ENCODE measurements around the gene ACSS2.
"Not testable (repeated sequence)": the region's sequence is repeated elsewhere in the genome, so short reads cannot be mapped to it uniquely, and the experiment has no call there.

The ACSS2 gene

GRCh38 chr20:34898129-34898528 lies 21.7 kb downstream of the ACSS2 start:
- not testable (repeated sequence) for H3K9me3 Mint-ChIP-seq; H3K4me1 Mint-ChIP-seq; ATAC-seq (replicated peaks; ENCODE audit: extremely low read depth, poor library complexity, severe bottlenecking); DNase-seq (ENCODE audit: low spot score in 2 of 2); H3K27ac Mint-ChIP-seq (ENCODE audit: low read depth); H3K27me3 Mint-ChIP-seq; H3K4me3 Mint-ChIP-seq; H3K36me3 Mint-ChIP-seq (ENCODE audit: insufficient read depth)

- H3K4me1 Mint-ChIP-seq; H3K27ac Mint-ChIP-seq (ENCODE audit: low read depth); H3K36me3 Mint-ChIP-seq (ENCODE audit: insufficient read depth); H3K4me3 Mint-ChIP-seq; H3K27me3 Mint-ChIP-seq; H3K9me3 Mint-ChIP-seq; ATAC-seq (replicated peaks; ENCODE audit: extremely low read depth, poor library complexity, severe bottlenecking); DNase-seq (ENCODE audit: low spot score in 2 of 2): not testable (repeated sequence)
These were observed 22.3 kb downstream of the ACSS2 start for GRCh38 chr20:34898731-34899130.

- H3K9me3 Mint-ChIP-seq: no peaks in the 10 kb centered on the region
- peaks cover 5% of the 10 kb centered on the region for H3K4me1 Mint-ChIP-seq
- H3K4me3 Mint-ChIP-seq: no peak overlapping the region
- no peak for ATAC-seq (replicated peaks; ENCODE audit: extremely low read depth, poor library complexity, severe bottlenecking)
- no peak for DNase-seq (ENCODE audit: low spot score in 2 of 2)
- no peaks in the 10 kb centered on the region for H3K36me3 Mint-ChIP-seq (ENCODE audit: insufficient read depth)
- H3K27me3 Mint-ChIP-seq: no peaks in the 10 kb centered on the region
- H3K27ac Mint-ChIP-seq (ENCODE audit: low read depth): no peak overlapping the region
These were observed 27.8 kb downstream of the ACSS2 start for GRCh38 chr20:34904202-34904621.

- no peak overlapping the region for H3K27ac Mint-ChIP-seq (ENCODE audit: low read depth)
- H3K27me3 Mint-ChIP-seq: no peaks in the 10 kb centered on the region
- H3K4me3 Mint-ChIP-seq: no peak overlapping the region
- no peaks in the 10 kb centered on the region for H3K9me3 Mint-ChIP-seq
- DNase-seq (ENCODE audit: low spot score in 2 of 2) (no peak), ATAC-seq (replicated peaks; ENCODE audit: extremely low read depth, poor library complexity, severe bottlenecking) (no peak)
- peaks cover 5% of the 10 kb centered on the region for H3K4me1 Mint-ChIP-seq
- no peaks in the 10 kb centered on the region for H3K36me3 Mint-ChIP-seq (ENCODE audit: insufficient read depth)
These were observed 31.4 kb downstream of the ACSS2 start for GRCh38 chr20:34907616-34908469.

GRCh38 chr20:34915131-34915530 lies 38.7 kb downstream of the ACSS2 start:
- Mint-ChIP-seq H3K36me3 (ENCODE audit: insufficient read depth) (peaks cover 3% of the 10 kb centered on the region), H3K27ac (ENCODE audit: low read depth) (no peak overlapping the region), H3K4me3 (no peak overlapping the region), H3K4me1 (peaks cover 24% of the 10 kb centered on the region), H3K27me3 (no peaks in the 10 kb centered on the region), H3K9me3 (no peaks in the 10 kb centered on the region)
- no peak for DNase-seq (ENCODE audit: low spot score in 2 of 2)
- no peak for ATAC-seq (replicated peaks; ENCODE audit: extremely low read depth, poor library complexity, severe bottlenecking)

GRCh38 chr20:34915749-34916455 lies 39.5 kb downstream of the ACSS2 start:
- DNase-seq (ENCODE audit: low spot score in 2 of 2) (no peak), ATAC-seq (replicated peaks; ENCODE audit: extremely low read depth, poor library complexity, severe bottlenecking) (no peak)
- no peaks in the 10 kb centered on the region for H3K9me3 Mint-ChIP-seq
- H3K4me1 Mint-ChIP-seq: peaks cover 26% of the 10 kb centered on the region
- H3K4me3 Mint-ChIP-seq: no peak overlapping the region
- no peak overlapping the region for H3K27ac Mint-ChIP-seq (ENCODE audit: low read depth)
- H3K27me3 Mint-ChIP-seq: no peaks in the 10 kb centered on the region
- peaks cover 3% of the 10 kb centered on the region for H3K36me3 Mint-ChIP-seq (ENCODE audit: insufficient read depth)

- no peaks in the 10 kb centered on the region for H3K9me3 Mint-ChIP-seq
- ATAC-seq (replicated peaks; ENCODE audit: extremely low read depth, poor library complexity, severe bottlenecking) (no peak), DNase-seq (ENCODE audit: low spot score in 2 of 2) (no peak)
- H3K27me3 Mint-ChIP-seq: no peaks in the 10 kb centered on the region
- H3K27ac Mint-ChIP-seq (ENCODE audit: low read depth): no peak overlapping the region
- H3K36me3 Mint-ChIP-seq (ENCODE audit: insufficient read depth): peaks cover 3% of the 10 kb centered on the region
- no peak overlapping the region for H3K4me3 Mint-ChIP-seq
- H3K4me1 Mint-ChIP-seq: peaks cover 26% of the 10 kb centered on the region
These were observed 40.5 kb downstream of the ACSS2 start for GRCh38 chr20:34916774-34917354.

GRCh38 chr20:34920055-34920454 lies 43.6 kb downstream of the ACSS2 start:
- peaks cover 3% of the 10 kb centered on the region for H3K36me3 Mint-ChIP-seq (ENCODE audit: insufficient read depth)
- peaks cover 26% of the 10 kb centered on the region for H3K4me1 Mint-ChIP-seq
- H3K4me3 Mint-ChIP-seq: no peak overlapping the region
- DNase-seq (ENCODE audit: low spot score in 2 of 2): no peak
- no peak for ATAC-seq (replicated peaks; ENCODE audit: extremely low read depth, poor library complexity, severe bottlenecking)
- no peaks in the 10 kb centered on the region for H3K27me3 Mint-ChIP-seq
- H3K9me3 Mint-ChIP-seq: no peaks in the 10 kb centered on the region
- H3K27ac Mint-ChIP-seq (ENCODE audit: low read depth): no peak overlapping the region

GRCh38 chr20:34921436-34921835 lies 45.0 kb downstream of the ACSS2 start:
- no peak overlapping the region for H3K27ac Mint-ChIP-seq (ENCODE audit: low read depth)
- no peaks in the 10 kb centered on the region for H3K27me3 Mint-ChIP-seq
- no peaks in the 10 kb centered on the region for H3K9me3 Mint-ChIP-seq
- no peak for DNase-seq (ENCODE audit: low spot score in 2 of 2)
- no peak overlapping the region for H3K4me3 Mint-ChIP-seq
- ATAC-seq (replicated peaks; ENCODE audit: extremely low read depth, poor library complexity, severe bottlenecking): no peak
- H3K36me3 Mint-ChIP-seq (ENCODE audit: insufficient read depth): peaks cover 3% of the 10 kb centered on the region
- H3K4me1 Mint-ChIP-seq: peaks cover 32% of the 10 kb centered on the region

- ATAC-seq (replicated peaks; ENCODE audit: extremely low read depth, poor library complexity, severe bottlenecking): no peak
- peaks cover 25% of the 10 kb centered on the region for H3K4me1 Mint-ChIP-seq
These were observed 46.4 kb downstream of the ACSS2 start for GRCh38 chr20:34922654-34923381.

GRCh38 chr20:34923414-34923813 lies 47.0 kb downstream of the ACSS2 start:
- ATAC-seq (replicated peaks; ENCODE audit: extremely low read depth, poor library complexity, severe bottlenecking) (no peak), DNase-seq (ENCODE audit: low spot score in 2 of 2) (no peak)
- H3K4me3 Mint-ChIP-seq: no peak overlapping the region
- H3K4me1 Mint-ChIP-seq: peaks cover 19% of the 10 kb centered on the region
- H3K27me3 Mint-ChIP-seq: no peaks in the 10 kb centered on the region
- no peak overlapping the region for H3K27ac Mint-ChIP-seq (ENCODE audit: low read depth)
- no peaks in the 10 kb centered on the region for H3K9me3 Mint-ChIP-seq
- H3K36me3 Mint-ChIP-seq (ENCODE audit: insufficient read depth): no peaks in the 10 kb centered on the region

More at GRCh38 chr20:34922654-34923381, 46.4 kb downstream of the ACSS2 start:
- Mint-ChIP-seq H3K36me3 (ENCODE audit: insufficient read depth) (peaks cover 3% of the 10 kb centered on the region), H3K27me3 (no peaks in the 10 kb centered on the region), H3K9me3 (no peaks in the 10 kb centered on the region), H3K4me3 (no peak overlapping the region), H3K27ac (ENCODE audit: low read depth) (no peak overlapping the region)
- DNase-seq (ENCODE audit: low spot score in 2 of 2): no peak

GRCh38 chr20:34925341-34925740 lies 48.9 kb downstream of the ACSS2 start:
- H3K27ac Mint-ChIP-seq (ENCODE audit: low read depth): no peak overlapping the region
- no peaks in the 10 kb centered on the region for H3K27me3 Mint-ChIP-seq
- H3K36me3 Mint-ChIP-seq (ENCODE audit: insufficient read depth): peaks cover 4% of the 10 kb centered on the region
- no peak for DNase-seq (ENCODE audit: low spot score in 2 of 2)
- H3K4me1 Mint-ChIP-seq: peaks cover 7% of the 10 kb centered on the region
- H3K4me3 Mint-ChIP-seq: no peak overlapping the region
- no peak for ATAC-seq (replicated peaks; ENCODE audit: extremely low read depth, poor library complexity, severe bottlenecking)
- H3K9me3 Mint-ChIP-seq: no peaks in the 10 kb centered on the region
